ENCODE measurements around the gene DCANP1.

The DCANP1 gene

GRCh38 chr5:135398855-135399793, 48.0 kb downstream of the DCANP1 start, which contains the start of gene MACROH2A1:
Gene MACROH2A1 (minus strand): TSS chr5:135399231. CDS start chr5:135389093, 10,138 bp downstream.
- H3K4me3 ChIP-seq (ENCODE audit: low read depth, low read length) = peak within 1 kb of the TSS; percentile 83
- peak; percentile 85 for DNase-seq (ENCODE audit: low read depth)
- TF ChIP-seq, protein P1, sequence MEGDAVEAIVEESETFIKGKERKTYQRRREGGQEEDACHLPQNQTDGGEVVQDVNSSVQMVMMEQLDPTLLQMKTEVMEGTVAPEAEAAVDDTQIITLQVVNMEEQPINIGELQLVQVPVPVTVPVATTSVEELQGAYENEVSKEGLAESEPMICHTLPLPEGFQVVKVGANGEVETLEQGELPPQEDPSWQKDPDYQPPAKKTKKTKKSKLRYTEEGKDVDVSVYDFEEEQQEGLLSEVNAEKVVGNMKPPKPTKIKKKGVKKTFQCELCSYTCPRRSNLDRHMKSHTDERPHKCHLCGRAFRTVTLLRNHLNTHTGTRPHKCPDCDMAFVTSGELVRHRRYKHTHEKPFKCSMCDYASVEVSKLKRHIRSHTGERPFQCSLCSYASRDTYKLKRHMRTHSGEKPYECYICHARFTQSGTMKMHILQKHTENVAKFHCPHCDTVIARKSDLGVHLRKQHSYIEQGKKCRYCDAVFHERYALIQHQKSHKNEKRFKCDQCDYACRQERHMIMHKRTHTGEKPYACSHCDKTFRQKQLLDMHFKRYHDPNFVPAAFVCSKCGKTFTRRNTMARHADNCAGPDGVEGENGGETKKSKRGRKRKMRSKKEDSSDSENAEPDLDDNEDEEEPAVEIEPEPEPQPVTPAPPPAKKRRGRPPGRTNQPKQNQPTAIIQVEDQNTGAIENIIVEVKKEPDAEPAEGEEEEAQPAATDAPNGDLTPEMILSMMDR (conservative IDR thresholded peaks at IDR 0.05; ENCODE audit: low read depth, low read length) = no peak

- TF ChIP-seq, protein P1 (conservative IDR thresholded peaks at IDR 0.05; ENCODE audit: low read depth, low read length) = no peak
- peak; percentile 45 for DNase-seq (ENCODE audit: low read depth)
- peak overlapping the region; percentile 83 for H3K4me3 ChIP-seq (ENCODE audit: low read depth, low read length)
These were observed 48.8 kb downstream of the DCANP1 start for GRCh38 chr5:135398160-135398854.

DNA sequence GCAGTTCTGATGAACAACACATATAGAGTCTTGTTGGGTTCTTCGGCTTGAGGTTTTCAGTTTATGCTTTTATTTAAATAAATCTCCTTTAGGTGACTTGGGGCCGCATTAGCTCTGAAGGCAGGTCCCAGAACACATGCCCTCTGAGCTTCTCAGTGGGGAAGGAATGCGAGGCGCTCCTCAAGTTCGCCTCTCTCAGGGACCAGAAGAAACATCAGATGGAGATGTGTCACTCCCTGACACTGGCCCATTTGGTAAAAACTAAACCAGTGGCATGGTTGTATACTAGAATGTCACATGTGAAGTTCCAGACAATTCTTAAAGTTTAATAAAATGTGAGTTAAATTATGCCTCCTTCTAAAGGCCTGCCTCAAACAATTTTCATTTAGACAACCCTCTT, 50.1 kb downstream of the DCANP1 start:
- no peak overlapping the region for H3K4me3 ChIP-seq (ENCODE audit: low read depth, low read length)
- TF ChIP-seq, protein P1 (conservative IDR thresholded peaks at IDR 0.05; ENCODE audit: low read depth, low read length) = no peak
- DNase-seq (ENCODE audit: low read depth) = no peak

DNA sequence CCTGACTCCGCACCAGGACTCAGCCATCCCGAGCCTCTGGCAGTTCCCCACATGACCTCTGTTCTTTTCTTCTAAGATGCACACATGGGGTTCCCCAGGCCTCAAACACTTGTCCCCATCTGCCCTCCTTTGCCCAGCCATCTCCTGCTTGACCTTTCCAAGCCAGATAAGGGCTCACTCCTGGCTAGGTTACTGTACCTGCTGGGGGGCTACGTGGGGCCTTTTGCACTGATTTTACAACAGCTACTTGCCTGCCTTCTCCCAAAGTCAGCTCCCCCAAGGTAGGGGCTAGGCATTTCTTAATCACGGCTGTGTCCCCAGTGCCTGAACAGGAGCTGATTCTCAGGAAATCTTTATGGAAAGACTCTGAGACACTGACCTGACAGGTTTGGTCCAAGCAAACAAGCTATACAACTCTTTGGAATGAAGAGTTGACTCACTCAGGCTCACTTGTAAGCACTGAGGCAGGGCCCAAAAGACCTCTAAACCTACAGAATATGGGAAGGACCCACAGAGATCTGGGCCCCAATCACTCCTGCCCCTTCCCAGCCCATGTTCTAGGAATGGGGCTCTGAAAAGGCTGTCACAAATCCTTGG, 50.6 kb downstream of the DCANP1 start:
- TF ChIP-seq, protein P1 (conservative IDR thresholded peaks at IDR 0.05; ENCODE audit: low read depth, low read length) = no peak
- DNase-seq (ENCODE audit: low read depth) = no peak
- no peak overlapping the region for H3K4me3 ChIP-seq (ENCODE audit: low read depth, low read length)

DNA sequence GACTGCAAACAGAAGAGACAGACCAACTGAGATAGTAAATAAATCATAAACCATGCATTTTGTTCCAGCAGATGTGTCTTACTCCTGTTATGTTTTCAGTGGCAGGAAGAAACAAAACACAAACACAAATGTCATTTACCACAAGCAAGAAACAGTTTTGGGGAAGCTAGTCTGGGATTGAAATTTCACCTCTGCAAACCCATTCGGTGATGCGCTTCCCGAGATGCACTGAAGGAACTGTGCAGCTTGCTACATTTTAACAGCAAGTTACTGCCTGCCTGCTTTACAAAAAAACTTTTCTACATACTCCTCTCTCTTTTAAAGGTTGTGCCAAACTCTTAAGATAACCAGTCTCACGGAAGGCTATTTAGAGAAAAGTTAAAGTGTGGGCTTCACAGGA, 51.3 kb downstream of the DCANP1 start:
- DNase-seq (ENCODE audit: low read depth) = no peak
- TF ChIP-seq, protein P1 (conservative IDR thresholded peaks at IDR 0.05; ENCODE audit: low read depth, low read length) = no peak
- H3K4me3 ChIP-seq (ENCODE audit: low read depth, low read length) = no peak overlapping the region

DNA sequence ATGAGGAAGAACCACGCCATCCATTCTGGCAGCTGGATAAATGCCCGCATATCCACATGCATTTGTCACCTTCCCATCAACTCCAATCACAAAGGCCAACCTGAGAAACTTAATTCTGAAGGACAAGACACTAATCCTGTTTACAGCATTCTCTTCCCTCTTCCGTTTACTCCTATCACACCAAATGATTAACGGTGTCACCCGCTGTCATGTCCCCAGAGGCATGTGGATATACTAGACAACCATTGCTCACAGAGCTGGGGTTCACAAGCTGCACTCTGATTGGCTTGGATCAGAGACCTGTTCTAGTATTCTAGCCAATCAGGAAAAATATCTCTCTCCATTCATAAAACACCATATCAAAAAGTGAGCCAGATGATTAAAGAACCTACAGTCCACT, 51.7 kb downstream of the DCANP1 start:
- H3K4me3 ChIP-seq (ENCODE audit: low read depth, low read length) = no peak overlapping the region
- no peak for DNase-seq (ENCODE audit: low read depth)
- TF ChIP-seq, protein P1 (conservative IDR thresholded peaks at IDR 0.05; ENCODE audit: low read depth, low read length) = no peak

All from choroid plexus epithelial cell (primary cell).